WERI-Rb-1 (cell line): ENCODE measurements around the gene TBL1Y.

Experiments used
- DNase-seq: peaks from one replicate; pipeline ENCODE4 v3.0.0-alpha.2; 2020
- H3K27ac ChIP-seq: fragments of 250-450 bp; sonication (Bioruptor Pico); 2 replicates; pipeline ENCODE4 v1.5.1; 2020; ENCODE audit warnings: mild to moderate bottlenecking, moderate library complexity
- H3K27me3 ChIP-seq: fragments of 250-450 bp; sonication (Bioruptor Pico); 2 replicates; pipeline ENCODE4 v1.5.1; 2021; ENCODE audit warnings: mild to moderate bottlenecking, low read depth, moderate library complexity; ENCODE audit not compliant: insufficient read depth, severe bottlenecking
- H3K36me3 ChIP-seq: fragments of 250-450 bp; sonication (Bioruptor Pico); 2 replicates; pipeline ENCODE4 v1.5.1; 2020; ENCODE audit warnings: mild to moderate bottlenecking, moderate library complexity
- H3K4me3 ChIP-seq: 2 replicates; pipeline ENCODE4 v1.5.1; 2011; ENCODE audit warnings: low read depth, mild to moderate bottlenecking, control low read depth, low read length
- H3K9me3 ChIP-seq: fragments of 250-450 bp; sonication (Bioruptor Pico); 2 replicates; pipeline ENCODE4 v1.5.1; 2021; ENCODE audit warnings: mild to moderate bottlenecking, moderate library complexity; ENCODE audit not compliant: severe bottlenecking
- TF ChIP-seq, protein P1 (sequence below): IDR thresholded peaks from 2 replicates; pipeline ENCODE4 v1.5.1; 2011; ENCODE audit warnings: low read depth, mild to moderate bottlenecking, control low read depth, inconsistent platforms, low read length

TBL1Y gene

DNA sequence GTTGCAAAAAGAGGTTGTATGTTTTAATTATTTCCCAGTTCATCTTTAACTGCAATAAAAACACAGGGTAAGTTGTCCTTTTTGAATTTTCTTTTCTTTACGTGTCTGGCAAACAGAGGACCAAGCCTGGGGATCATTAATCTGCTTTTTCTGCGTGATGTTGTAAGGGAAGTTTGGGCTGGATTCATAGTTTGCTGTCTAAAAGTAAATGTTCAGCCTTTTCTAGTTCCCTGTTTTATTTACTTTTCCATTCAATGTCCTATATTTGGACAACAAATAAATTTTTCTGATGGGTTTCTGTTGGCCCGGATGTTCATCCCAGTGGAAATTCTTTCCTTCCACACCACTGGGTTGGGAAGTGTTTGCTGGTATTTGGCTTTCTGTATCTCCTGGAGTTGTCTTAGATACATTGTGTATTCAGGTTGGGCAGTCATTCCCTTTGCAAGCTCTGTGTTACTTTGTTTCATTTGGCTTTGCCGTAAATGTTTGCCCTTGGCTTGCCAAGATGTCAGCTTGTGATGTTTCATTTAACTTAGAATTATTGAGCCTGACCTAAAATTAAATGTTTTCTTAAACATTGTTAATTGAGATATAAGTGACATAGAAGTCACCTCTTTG lies 21.4 kb downstream of the TBL1Y start:
- Histone ChIP-seq H3K4me3 (no peak overlapping the region), H3K27ac (no peak overlapping the region), H3K27me3 (no peaks in the 10 kb centered on the region), H3K9me3 (no peaks in the 10 kb centered on the region), H3K36me3 (no peaks in the 10 kb centered on the region)
- DNase-seq, result no peak
- TF ChIP-seq, protein P1, sequence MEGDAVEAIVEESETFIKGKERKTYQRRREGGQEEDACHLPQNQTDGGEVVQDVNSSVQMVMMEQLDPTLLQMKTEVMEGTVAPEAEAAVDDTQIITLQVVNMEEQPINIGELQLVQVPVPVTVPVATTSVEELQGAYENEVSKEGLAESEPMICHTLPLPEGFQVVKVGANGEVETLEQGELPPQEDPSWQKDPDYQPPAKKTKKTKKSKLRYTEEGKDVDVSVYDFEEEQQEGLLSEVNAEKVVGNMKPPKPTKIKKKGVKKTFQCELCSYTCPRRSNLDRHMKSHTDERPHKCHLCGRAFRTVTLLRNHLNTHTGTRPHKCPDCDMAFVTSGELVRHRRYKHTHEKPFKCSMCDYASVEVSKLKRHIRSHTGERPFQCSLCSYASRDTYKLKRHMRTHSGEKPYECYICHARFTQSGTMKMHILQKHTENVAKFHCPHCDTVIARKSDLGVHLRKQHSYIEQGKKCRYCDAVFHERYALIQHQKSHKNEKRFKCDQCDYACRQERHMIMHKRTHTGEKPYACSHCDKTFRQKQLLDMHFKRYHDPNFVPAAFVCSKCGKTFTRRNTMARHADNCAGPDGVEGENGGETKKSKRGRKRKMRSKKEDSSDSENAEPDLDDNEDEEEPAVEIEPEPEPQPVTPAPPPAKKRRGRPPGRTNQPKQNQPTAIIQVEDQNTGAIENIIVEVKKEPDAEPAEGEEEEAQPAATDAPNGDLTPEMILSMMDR, result no peak

DNA sequence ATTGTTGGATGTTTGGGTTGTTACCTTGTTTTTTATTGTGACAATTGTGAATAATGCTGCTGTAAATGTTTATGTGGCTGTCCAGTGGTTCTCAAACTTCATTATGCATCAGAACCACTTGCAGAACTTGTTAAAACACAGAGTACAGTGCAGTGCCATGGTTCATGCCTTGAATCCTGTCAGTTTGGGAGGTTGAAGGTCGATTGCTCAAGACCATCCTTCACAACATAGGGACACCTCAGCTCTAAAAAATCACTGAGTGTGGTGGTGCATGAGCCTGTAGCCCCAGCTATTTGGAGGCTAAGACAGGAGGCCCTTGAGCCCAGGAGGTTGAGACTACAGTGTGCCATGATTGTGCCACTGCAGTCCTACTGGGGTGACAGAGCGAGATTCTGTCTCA lies 25.0 kb downstream of the TBL1Y start:
- H3K4me3 ChIP-seq, result no peak overlapping the region
- H3K36me3 ChIP-seq, result no peaks in the 10 kb centered on the region
- no peaks in the 10 kb centered on the region for H3K9me3 ChIP-seq
- H3K27me3 ChIP-seq, result no peaks in the 10 kb centered on the region
- no peak for DNase-seq
- no peak overlapping the region for H3K27ac ChIP-seq
- TF ChIP-seq, protein P1, result no peak

DNA sequence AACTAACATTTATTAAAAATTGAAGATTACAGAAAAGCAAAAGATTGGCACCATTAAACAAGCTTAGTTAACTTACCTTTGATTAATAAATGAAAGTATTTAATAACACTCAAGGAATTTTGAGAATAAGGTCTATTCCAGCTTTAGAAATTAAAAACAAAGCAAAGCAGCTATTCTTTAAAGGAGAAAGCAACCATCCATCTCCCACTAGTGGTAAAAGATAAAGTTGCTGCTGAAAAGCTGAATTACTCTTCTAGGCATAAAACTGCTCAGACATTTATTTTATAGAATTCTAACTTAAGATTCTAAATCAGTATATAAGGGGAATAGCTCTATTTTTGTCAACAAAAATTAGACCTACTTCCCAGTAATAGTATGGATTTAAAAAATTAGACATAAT lies 37.2 kb downstream of the TBL1Y start:
- Histone ChIP-seq H3K27me3 (no peaks in the 10 kb centered on the region), H3K9me3 (no peaks in the 10 kb centered on the region), H3K36me3 (no peaks in the 10 kb centered on the region), H3K4me3 (no peak overlapping the region), H3K27ac (no peak overlapping the region)
- TF ChIP-seq, protein P1, result no peak
- DNase-seq, result no peak

DNA sequence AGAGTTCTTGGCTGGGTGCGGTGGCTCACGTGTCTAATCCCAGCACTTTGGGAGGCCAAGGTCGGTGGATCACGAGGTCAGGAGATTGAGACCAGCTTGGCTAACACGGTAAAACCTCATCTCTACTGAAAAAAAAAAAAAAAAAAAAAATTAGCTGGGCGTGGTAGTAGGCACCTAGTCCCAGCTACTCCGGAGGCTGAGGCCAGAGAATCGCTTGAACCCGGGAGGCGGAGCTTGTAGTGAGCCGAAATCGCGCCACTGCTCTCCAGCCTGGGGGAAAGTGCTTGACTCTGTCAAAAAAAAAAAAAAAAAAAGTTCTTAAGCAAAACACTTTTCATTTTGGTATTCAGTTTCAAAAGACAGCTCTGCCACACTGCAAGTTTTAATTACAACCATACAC lies 37.9 kb downstream of the TBL1Y start:
- H3K4me3 ChIP-seq, result no peak overlapping the region
- TF ChIP-seq, protein P1, result no peak
- no peak for DNase-seq
- H3K36me3 ChIP-seq, result no peaks in the 10 kb centered on the region
- no peaks in the 10 kb centered on the region for H3K9me3 ChIP-seq
- no peak overlapping the region for H3K27ac ChIP-seq
- H3K27me3 ChIP-seq, result no peaks in the 10 kb centered on the region

DNA sequence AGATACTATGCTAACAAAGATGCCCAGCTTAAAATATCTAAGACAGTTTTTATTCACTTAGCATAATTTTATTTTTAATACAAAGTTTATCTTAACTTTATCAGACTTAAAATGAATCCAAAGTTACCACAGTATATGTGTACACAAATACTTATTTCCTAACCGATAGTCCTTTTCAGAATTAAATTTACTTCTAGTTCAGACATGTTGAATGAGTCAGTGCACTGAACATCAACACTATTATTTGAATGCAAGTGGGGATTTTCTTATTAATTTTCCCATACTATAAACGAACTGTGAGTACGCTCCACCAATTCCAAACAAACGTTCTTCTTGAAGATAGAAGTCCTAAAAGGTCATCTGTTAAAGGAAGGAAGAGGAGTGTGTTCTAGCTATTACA lies 39.5 kb downstream of the TBL1Y start:
- no peak for DNase-seq
- Histone ChIP-seq H3K4me3 (no peak overlapping the region), H3K27me3 (no peaks in the 10 kb centered on the region), H3K36me3 (no peaks in the 10 kb centered on the region), H3K27ac (no peak overlapping the region), H3K9me3 (no peaks in the 10 kb centered on the region)
- TF ChIP-seq, protein P1, result no peak

DNA sequence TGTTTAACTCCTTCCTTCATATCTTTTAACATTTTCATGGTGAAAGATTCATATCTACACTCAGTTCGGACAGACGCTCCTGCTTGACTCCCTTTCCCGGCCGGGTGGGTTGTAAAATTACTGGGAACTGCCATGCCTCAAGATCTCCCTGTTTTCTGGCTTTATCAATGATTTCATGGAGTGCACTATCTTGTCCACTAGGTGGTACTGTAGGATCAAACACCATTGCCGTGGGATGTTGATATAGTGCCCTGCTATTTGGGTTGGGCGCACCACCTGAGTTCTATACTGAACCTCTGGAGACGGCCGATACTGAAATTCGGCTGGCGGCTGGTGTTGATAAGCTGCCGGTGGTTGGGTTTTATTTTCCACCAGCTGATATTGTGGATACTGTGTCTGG lies 54.2 kb downstream of the TBL1Y start:
- Histone ChIP-seq H3K4me3 (no peak overlapping the region), H3K36me3 (no peaks in the 10 kb centered on the region)
- TF ChIP-seq, protein P1, result no peak

More for the DNA sequence above, 54.2 kb downstream of the TBL1Y start:
- H3K27ac ChIP-seq, result no peak overlapping the region
- no peak for DNase-seq
- no peaks in the 10 kb centered on the region for H3K27me3 ChIP-seq
- H3K9me3 ChIP-seq, result no peaks in the 10 kb centered on the region
